GM21515 (cell line): ENCODE data around the gene DNMBP.
"Not testable (repeated sequence)": the region's sequence is repeated elsewhere in the genome, so short reads cannot be mapped to it uniquely, and the experiment has no call there.

Experiments
- ATAC-seq: cut with Tn5 transposase; IDR thresholded peaks from one replicate; pipeline ENCODE4 v1.9.1; 2021; ENCODE audit not compliant: unreplicated experiment

DNMBP gene

GRCh38 chr10:100014071-100014762 lies 4.5 kb upstream of the DNMBP start:
- peak; percentile 76 for ATAC-seq

- ATAC-seq = no peak
Measured at GRCh38 chr10:100013621-100014020, 3.9 kb upstream of the DNMBP start.

DNA sequence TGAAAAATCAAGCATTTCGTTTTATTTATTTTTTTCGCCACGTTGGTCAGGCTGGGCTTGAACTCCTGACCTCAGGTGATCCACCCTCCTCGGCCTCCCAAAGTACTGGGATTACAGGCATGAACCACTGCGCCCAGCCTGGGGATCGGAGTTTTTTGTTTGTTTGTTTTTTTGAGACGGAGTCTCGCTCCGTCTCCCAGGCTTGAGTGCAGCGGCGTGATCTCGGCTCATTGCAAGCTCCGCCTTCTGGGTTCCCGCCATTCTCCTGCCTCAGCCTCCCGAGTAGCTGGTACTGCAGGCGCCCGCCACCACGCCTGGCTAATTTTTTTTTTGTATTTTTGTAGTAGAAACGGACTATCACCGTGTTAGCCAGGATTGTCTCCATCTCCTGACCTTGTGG lies 2.2 kb upstream of the DNMBP start:
- ATAC-seq = not testable (repeated sequence)

DNA sequence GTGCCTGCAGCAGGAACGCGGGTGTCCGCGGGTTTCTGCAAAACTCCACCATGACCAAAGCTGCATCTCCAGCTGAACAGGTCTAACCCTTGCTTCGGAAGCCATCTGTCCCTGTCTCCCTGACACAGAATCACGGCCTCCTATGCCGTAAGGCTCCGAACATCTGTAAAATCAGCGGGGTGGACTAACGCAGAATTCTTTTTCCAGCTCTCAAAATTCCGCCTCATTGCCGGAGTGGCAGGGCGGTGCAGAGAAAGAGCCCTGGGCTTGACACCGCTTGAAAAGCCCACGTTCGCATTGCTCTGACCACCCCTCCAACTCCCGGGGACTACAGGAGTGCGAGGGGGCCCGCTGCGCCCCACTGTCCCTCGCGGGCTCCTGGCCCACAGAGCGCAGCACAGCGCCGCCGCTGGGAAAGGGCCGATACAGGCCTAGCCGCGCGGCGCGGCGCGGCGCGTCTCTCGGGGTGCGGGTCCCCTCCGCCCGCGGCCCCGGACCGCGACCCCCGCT lies 409 bp downstream of the DNMBP start:
- ATAC-seq = peak; percentile 50

- no peak for ATAC-seq
Measured at GRCh38 chr10:100008708-100009282, 952 bp downstream of the DNMBP start.

DNA sequence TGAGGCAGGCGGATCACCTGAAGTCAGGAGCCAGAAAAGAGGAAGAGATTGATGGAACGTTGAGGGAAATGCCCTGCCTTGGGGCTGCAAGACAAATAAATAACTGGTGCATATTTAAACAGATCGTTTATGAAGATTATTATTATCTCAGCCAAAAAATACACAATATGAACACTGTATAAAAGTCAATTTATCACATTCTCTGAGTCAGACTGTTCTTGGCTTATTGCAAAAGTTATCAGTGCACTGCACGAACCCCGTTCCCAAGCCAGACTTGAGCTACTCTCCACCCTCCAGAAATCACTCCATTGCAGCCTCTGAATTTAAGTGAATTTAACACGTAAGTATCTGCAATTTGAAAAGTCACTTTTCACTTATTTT lies 1.6 kb downstream of the DNMBP start:
- ATAC-seq = no peak

- ATAC-seq = no peak
Measured at GRCh38 chr10:100007231-100008141, 2.3 kb downstream of the DNMBP start.

DNA sequence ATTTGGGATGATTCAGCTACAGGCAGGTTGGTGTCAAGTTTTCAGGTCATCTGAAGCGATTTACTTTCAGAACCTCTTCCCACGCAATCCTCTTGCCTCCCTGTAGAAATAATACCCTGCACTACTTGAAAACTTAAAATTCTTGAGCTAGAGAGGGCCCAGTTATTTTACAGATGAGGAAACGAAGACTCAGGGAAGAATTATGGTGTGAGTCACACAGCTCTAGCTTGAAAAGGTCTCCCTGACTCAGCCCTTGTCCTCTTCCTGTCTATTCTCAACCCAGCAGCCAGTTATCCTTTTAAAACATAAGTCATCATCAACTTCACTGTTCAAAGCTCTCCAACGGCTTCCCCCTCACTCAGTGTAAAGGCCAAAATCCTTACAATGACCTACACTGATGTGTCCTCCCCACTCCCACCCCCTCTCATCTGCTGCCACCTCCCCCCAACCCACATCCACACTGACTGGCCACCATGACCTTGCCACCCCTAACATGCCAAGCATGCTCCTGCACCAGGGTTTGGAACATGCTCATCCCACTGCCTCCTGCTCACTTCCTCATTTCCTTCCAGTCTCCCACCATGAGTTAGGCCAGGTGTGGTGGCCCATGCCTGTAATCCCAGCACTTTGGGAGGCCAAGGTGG lies 3.4 kb downstream of the DNMBP start:
- ATAC-seq = no peak

DNA sequence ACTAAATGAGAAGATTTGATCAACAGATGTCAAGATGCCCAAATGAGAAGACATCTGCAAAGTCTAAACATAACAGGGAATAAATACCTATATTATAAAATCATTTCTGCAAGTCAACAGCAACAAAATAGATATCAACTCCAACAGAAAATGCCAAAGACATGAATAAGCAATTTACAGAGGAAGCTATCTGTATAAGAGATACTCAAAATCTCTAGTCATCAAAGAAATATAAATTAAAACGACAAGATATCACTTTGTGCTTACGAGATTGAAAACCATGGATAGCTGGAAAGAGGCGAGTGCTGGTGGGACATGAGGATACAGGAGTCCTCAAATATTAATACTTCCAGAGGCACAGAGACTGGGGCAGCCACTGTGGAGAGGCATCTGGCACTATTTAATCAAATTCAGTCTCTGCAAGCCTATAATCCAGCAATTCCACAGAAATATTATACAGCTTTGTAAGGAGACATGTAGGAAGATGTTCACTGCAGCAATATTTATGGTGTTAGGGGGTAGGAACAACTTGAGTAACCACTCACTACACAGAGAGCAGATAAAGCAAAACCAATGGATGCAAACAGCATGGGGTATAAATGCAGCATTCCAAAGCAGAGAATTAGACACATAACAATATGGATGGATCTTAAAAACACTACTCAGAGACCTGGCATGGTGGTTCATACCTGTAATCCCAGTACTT lies 4.8 kb downstream of the DNMBP start:
- ATAC-seq = no peak

DNA sequence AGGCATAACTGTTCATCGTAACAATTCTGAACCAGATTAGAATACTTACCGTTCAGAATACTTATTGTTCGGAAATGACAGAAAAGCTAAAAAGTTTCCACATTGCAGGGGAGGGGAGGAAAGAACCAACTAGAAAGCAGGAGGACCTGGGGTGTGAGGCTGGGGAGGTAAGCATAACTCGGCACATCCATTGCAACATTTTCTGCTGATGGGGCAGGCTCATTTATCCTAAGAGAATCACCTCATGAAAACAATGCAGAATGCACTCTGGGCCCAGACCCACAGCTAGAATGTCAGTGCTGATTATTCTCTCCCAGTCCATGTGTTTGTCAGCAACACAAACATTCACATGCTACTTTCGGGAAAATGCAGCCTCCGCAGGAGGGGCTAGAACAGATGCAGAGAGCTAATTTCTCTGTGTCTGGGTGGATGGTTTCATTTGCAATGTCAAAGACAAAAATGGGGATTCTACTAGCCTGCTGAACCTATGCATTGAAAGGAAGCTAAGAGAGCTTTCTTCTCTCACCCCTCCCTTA lies 9.6 kb downstream of the DNMBP start:
- ATAC-seq = no peak

DNA sequence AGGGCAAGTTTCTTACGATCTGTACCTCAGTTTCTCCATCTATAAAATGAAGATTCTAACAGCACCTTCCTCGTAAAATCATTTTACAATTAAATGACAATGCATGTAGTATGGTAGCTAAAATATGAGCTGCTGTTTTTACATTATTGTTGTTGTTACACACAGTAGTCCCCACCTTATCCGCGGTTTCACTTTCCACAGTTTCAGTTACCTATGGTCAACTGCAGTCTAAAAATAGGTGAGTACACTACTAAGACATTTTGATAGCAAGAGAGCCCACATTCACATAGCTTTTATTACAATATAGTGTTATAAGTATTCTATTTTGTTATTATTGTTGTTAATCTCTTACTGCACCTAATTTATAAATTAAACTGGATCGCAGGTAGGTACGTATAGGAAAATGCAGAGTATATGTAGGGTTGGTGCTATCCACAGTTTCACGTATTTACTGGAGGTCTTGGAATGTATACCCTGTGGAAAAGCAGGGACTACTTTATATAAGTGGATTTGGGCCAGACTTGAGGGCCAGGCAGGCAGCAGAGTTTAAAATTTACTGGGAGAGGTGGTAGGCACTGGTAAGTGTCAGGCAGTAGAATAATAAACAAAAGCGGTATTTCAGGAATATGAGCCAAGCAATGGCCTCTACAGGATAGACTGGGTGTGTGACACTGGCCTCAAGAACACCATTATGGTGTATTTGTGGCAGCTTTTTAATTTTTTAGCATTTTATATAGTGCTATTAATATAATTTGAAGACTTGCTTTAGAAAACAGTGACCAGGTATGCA lies 10.2 kb downstream of the DNMBP start:
- ATAC-seq = no peak

- no peak for ATAC-seq
Measured at GRCh38 chr10:99998889-99999288, 10.9 kb downstream of the DNMBP start.

- ATAC-seq = no peak
Measured at GRCh38 chr10:99996671-99997648, 12.8 kb downstream of the DNMBP start.

- no peak for ATAC-seq
Measured at GRCh38 chr10:99995713-99996112, 14.0 kb downstream of the DNMBP start.

GRCh38 chr10:99995269-99995668 lies 14.5 kb downstream of the DNMBP start:
- no peak for ATAC-seq

DNA sequence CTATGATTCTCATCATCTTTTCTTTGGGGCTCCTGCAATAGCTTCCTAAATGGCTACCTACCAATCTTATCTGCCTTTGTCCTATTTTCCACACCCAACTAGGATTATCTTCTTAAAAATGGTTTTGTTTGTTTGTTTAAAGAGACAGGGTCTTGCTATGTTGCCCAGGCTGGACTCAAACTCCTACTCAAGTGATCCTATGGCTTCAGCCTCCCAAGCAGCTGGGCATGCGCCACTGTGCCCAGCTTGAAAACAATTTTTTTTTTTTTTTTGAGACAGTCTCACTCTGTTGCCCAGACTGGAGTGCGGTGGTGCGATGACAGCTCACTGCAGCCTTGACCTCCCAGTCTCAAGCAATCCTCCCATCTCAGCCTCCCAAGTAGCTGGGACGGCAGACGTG lies 14.9 kb downstream of the DNMBP start:
- ATAC-seq = no peak

- peak; percentile 73 for ATAC-seq
Measured at GRCh38 chr10:99993701-99994689, 15.8 kb downstream of the DNMBP start.
